Psoas muscle (tissue), 8 donors: ENCODE measurements around the gene STARD13. TPM values are rescaled to one million over a fixed set of nuclear protein-coding genes. Genes with fewer than 3 reads are reported as not detected.

Source experiments
- ATAC-seq, 4 donors: fragments of 200-7000 bp; cut with Tn5 transposase; one replicate each; pipeline ENCODE4 v1.9.1; 2020; ENCODE audit warnings: moderate library complexity in 3 of 4, mild to moderate bottlenecking in 2 of 4
- DNase-seq, 2 donors: peaks; one replicate each; pipeline ENCODE4 v3.0.0-alpha.2; 2020
- H3K27ac ChIP-seq: fragments of 200-600 bp; one replicate; pipeline ENCODE4 v1.8.0; 2022
- H3K27me3 ChIP-seq, 3 donors: fragments of 200-600 bp in 1 of 3; one replicate each; pipeline versions ENCODE4 v1.6.1 to v1.8.0; 2013 to 2022; ENCODE audit warnings: low read length in 2 of 3, mild to moderate bottlenecking in 2 of 3, moderate library complexity in 1 of 3; ENCODE audit not compliant: insufficient read depth in 3 of 3
- H3K36me3 ChIP-seq, 2 donors: fragments of 200-600 bp in 1 of 2; one replicate each; pipeline versions ENCODE4 v1.6.1 to v1.8.0; 2013 to 2022; ENCODE audit warnings: low read depth in 1 of 2, mild to moderate bottlenecking in 1 of 2, moderate library complexity in 1 of 2; ENCODE audit not compliant: insufficient read depth in 1 of 2
- H3K4me1 ChIP-seq: fragments of 200-600 bp; one replicate; pipeline ENCODE4 v1.8.0; 2022
- H3K4me3 ChIP-seq: fragments of 200-600 bp; one replicate; pipeline ENCODE4 v1.8.0; 2022; ENCODE audit warnings: mild to moderate bottlenecking
- H3K9me3 ChIP-seq: fragments of 200-600 bp; one replicate; pipeline ENCODE4 v1.8.0; 2022
- whole genome bisulfite sequencing, 3 donors: extraction: QIAGEN DNeasy Blood & Tissue Kit; methylation state at CpG; one replicate each; pipeline versions ENCODE4 v1.1.6 to v1.1.7; 2013; 5-methylcytosine and 5-hydroxymethylcytosine counted together
- intact Hi-C, 2 donors: fragments of 100-400 bp; cut with DNase I; formaldehyde crosslinking; loops; one replicate each; pipeline versions ENCODE4 v1.11.0 to v1.14.2; 2022
- polyA plus RNA-seq, 3 donors: library from polyadenylated mRNA; stranded (reverse); fragments of 200-250 nt; gene quantifications; one replicate each; pipeline ENCODE4 v1.2.3, GENCODE V29; 2013
- total RNA-seq, 4 donors: library from RNA; stranded (reverse); fragmentation: NEBNext Ultra II Directional in 2 of 4; extraction: Animal tissue kit (Norgen Biotek cat#: 25700) in 2 of 4; gene quantifications; one replicate each; pipeline versions ENCODE4 v1.2.1 to v1.2.4, GENCODE V29; 2021 to 2023
- TF ChIP-seq, protein P1 (sequence below): fragments of 200-600 bp; IDR thresholded peaks from one replicate; pipeline ENCODE4 v1.8.0; 2022; ENCODE audit warnings: antibody characterized with exemption
- donor health status: healthy with polysubstance abuse.
- donor health status: DM: no; HTN: no; CAD: no; lungs with moderate emphysema.
- donor health status: Bipolar disorder and iron deficiency.
- donor health status: healthy.
- donor health status: DM: yes; HTN: yes; CAD: no.
- donor health status: DM: no; HTN: no; CAD: no.
- donor health status: DM: no; HTN: no; CAD: no.
- donor health status: DM: yes; HTN: yes; CAD: no.

STARD13 gene
- total and polyA plus RNA-seq, 7 donors: 2.3 to 9.2 (median 5.6) TPM

DNA sequence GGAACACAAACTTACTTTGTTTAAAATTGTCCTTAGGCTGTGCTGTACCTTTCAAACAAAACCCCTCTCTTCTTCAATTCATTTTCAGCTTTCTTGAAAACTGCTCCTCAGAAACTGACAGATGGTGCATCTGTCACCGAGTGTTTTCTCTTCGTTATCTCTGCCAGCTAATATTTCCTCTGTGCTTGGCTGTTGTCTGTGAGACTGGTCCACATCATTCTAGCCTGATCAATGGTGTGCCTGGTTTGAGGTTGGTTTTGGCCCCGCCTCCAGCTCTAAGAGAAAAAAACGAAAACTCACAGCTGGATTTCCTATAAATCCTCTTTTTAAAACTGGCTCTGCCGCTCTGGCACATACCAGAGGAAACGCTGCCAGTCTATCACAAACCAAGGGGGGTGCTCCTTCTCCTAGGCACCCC, 79.7 kb downstream of the STARD13 start:
- TF ChIP-seq, protein P1, sequence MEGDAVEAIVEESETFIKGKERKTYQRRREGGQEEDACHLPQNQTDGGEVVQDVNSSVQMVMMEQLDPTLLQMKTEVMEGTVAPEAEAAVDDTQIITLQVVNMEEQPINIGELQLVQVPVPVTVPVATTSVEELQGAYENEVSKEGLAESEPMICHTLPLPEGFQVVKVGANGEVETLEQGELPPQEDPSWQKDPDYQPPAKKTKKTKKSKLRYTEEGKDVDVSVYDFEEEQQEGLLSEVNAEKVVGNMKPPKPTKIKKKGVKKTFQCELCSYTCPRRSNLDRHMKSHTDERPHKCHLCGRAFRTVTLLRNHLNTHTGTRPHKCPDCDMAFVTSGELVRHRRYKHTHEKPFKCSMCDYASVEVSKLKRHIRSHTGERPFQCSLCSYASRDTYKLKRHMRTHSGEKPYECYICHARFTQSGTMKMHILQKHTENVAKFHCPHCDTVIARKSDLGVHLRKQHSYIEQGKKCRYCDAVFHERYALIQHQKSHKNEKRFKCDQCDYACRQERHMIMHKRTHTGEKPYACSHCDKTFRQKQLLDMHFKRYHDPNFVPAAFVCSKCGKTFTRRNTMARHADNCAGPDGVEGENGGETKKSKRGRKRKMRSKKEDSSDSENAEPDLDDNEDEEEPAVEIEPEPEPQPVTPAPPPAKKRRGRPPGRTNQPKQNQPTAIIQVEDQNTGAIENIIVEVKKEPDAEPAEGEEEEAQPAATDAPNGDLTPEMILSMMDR: no peak
- H3K27me3 ChIP-seq: no peaks in the 10 kb centered on the region
- H3K4me1 ChIP-seq: peaks cover 31% of the 10 kb centered on the region
- no peaks in the 10 kb centered on the region for H3K36me3 ChIP-seq
- DNase-seq (no peak), ATAC-seq (no peak)
- H3K9me3 ChIP-seq: no peaks in the 10 kb centered on the region
- peak overlapping the region; percentile 56 for H3K27ac ChIP-seq
- WGBS, 3 donors: 6 to 20% (median 16%) methylated on average over 6 of the region's 6 CpGs
- intact Hi-C loops: no loop called here
- peak overlapping the region; percentile 50 for H3K4me3 ChIP-seq

DNA sequence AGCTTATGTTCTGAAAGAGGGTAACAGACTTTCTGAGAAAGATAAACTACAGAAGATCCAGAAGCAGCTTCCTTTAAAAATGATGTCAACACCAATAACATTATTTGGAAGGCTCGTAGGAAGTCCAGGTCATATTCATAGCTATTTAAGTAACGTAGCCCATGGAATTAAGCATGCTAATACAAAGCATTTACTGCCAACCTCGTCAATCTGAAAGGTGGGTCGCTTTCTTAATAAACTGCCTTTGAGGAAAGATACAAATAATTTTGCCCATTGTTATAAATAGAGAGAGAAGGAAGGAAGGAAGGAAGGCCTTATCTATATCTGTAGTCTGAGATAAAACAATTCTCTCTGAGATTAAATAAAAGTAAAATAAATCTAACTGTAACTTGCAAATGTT, 80.3 kb downstream of the STARD13 start:
- ATAC-seq: no peak

DNA sequence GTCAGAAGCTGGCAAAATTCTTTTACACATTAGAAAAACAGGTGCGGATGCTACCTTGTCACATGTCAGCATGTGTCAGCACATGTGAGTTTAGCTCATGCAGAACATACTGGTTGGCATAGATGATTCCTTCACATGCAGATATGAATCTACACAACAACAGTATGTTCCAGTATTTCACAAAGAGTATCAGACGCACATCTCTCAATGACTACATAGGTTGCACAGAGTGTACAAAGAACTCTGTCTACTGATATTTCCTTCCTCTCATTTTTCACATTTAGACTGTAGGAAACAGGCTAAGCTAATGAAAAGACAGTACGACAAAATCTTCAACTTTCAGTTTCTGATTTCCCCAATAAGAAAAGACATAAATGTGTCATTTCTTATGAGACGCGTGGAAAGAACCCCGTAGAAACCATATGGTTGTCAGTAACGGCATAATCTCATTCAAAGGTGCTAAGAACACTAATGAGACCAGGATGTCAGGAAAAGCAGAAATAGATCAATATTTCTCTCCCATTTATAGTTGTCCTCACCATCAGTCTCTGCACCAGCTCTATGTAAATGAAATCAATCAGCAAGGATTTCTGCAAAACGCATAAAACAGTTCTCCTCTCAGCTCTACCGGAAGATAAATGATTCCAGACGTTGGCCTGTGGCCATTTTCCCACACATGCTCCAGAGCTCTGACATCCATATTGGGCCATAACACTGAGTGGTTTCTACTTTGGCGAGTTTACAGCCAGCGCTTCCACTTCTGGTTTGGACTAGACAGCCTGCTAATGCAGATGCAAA, 81.2 kb downstream of the STARD13 start:
- no peaks in the 10 kb centered on the region for H3K36me3 ChIP-seq
- peak; percentile 44 to 78 (median 63) for ATAC-seq
- DNase-seq: peak; percentile 64 to 68
- H3K27me3 ChIP-seq: no peaks in the 10 kb centered on the region
- peak overlapping the region; percentile 56 for H3K27ac ChIP-seq
- TF ChIP-seq, protein P1: no peak
- intact Hi-C loops: no loop called here
- WGBS, 3 donors: 25 to 45% (median 32%) methylated on average over 12 of the region's 12 CpGs
- no peaks in the 10 kb centered on the region for H3K9me3 ChIP-seq
- H3K4me1 ChIP-seq: peaks cover 37% of the 10 kb centered on the region
- peak overlapping the region; percentile 50 for H3K4me3 ChIP-seq

More for the DNA sequence above, 80.3 kb downstream of the STARD13 start:
- no peak for DNase-seq
- H3K4me1 ChIP-seq: peaks cover 31% of the 10 kb centered on the region
- TF ChIP-seq, protein P1: no peak
- H3K36me3 ChIP-seq: no peaks in the 10 kb centered on the region
- intact Hi-C loops: no loop called here
- peak overlapping the region; percentile 56 for H3K27ac ChIP-seq
- peak overlapping the region; percentile 50 for H3K4me3 ChIP-seq
- 41 to 56% (median 50%) methylated on average over 4 of the region's 4 CpGs for WGBS, 3 donors
- no peaks in the 10 kb centered on the region for H3K27me3 ChIP-seq
- H3K9me3 ChIP-seq: no peaks in the 10 kb centered on the region

DNA sequence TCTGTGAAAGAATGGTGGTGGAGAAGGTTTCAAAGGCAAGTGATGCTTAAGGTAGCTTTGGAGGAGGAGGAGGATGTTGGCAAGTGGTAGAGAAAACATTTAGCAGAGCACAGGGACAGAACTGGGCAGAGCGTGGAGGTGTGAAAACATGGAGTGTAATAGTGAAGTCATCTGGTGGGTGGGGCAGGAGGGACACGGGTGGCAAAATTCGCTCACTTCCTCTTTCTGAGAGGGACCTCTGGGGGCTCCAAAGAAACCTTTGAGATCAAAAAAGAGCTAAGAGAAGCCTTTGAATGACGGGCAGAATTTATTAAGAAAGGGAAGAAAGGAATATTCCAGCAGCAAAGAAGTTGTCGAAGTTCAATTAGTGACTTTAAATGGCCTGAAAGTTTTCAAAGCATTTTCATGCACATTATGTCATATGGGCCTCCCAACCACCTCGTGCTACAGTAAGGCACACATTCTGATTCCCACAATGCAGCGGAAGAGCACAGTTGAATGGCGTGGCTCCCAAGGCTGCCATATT, 82.8 kb downstream of the STARD13 start:
- no peak for DNase-seq
- Histone ChIP-seq H3K27ac (no peak overlapping the region), H3K27me3 (no peaks in the 10 kb centered on the region), H3K9me3 (no peaks in the 10 kb centered on the region), H3K4me1 (peaks cover 35% of the 10 kb centered on the region), H3K4me3 (no peak overlapping the region), H3K36me3 (no peaks in the 10 kb centered on the region)
- intact Hi-C loops: no loop called here
- no peak for ATAC-seq
- TF ChIP-seq, protein P1: no peak
- WGBS, 3 donors: 85 to 88% (median 88%) methylated on average over 8 of the region's 8 CpGs
